IMR-90 (cell line): Measurements from ENCODE around the gene ZDHHC8. TPM values are rescaled to one million over a fixed set of nuclear protein-coding genes. Genes with fewer than 3 reads are reported as not detected.

ENCODE experiments used
- ATAC-seq: fragments of 200-7000 bp; cut with Tn5 transposase; 2 replicates; pipeline ENCODE4 v1.9.1; 2020; ENCODE audit warnings: low read depth, mild to moderate bottlenecking, moderate library complexity
- BruUV-seq: library from RNA; stranded (reverse); fragments of 400-500 nt; replicated peaks from 2 replicates; lab custom pipeline; 2021; lab: Mats Ljungman, UMichigan
- CTCF ChIA-PET: fragments of 300-600 bp; formaldehyde crosslinking; extraction: SDS; loops from one replicate; lab custom pipeline; 2021; ENCODE audit warnings: antibody characterized with exemption; lab: Yijun Ruan, JAX
- POLR2A ChIA-PET: fragments of 300-600 bp; sonication (Branson Sonifier 250); formaldehyde crosslinking; loops from one replicate; lab custom pipeline; 2022; ENCODE audit warnings: antibody characterized with exemption; ENCODE audit not compliant: unreplicated experiment; lab: Charles Lee
- DNase-seq: peaks from one replicate; pipeline ENCODE4 v3.0.0; 2013
- H2AFZ ChIP-seq: replicated peaks from 2 replicates; pipeline ENCODE3; 2013; ENCODE audit warnings: low read length, mild to moderate bottlenecking; ENCODE audit not compliant: poor library complexity
- H2AK5ac ChIP-seq: 2 replicates; pipeline ENCODE4 v1.6.1; 2013; ENCODE audit warnings: low read depth, low read length, inconsistent platforms
- H2AK9ac ChIP-seq: replicated peaks from 2 replicates; pipeline ENCODE3; 2013; ENCODE audit warnings: mild to moderate bottlenecking, low read depth, low read length, moderate library complexity; ENCODE audit not compliant: poor library complexity
- H2BK120ac ChIP-seq: 2 replicates; pipeline ENCODE4 v1.6.1; 2013; ENCODE audit warnings: low read depth, low read length, inconsistent platforms
- H2BK15ac ChIP-seq: 3 replicates; pipeline ENCODE4 v1.6.1; 2013; ENCODE audit warnings: low read depth, low read length, inconsistent platforms
- H2BK20ac ChIP-seq: 2 replicates; pipeline ENCODE4 v1.6.1; 2013; ENCODE audit warnings: low read depth, mild to moderate bottlenecking, inconsistent platforms, low read length, moderate library complexity
- H2BK5ac ChIP-seq: 2 replicates; pipeline ENCODE4 v1.6.1; 2013; ENCODE audit warnings: mild to moderate bottlenecking, low read depth, low read length, inconsistent platforms; ENCODE audit not compliant: poor library complexity, severe bottlenecking
- H3K14ac ChIP-seq: replicated peaks from 2 replicates; pipeline ENCODE4 v1.6.1; 2013; ENCODE audit warnings: low read depth, low read length, inconsistent platforms
- H3K18ac ChIP-seq: 2 replicates; pipeline ENCODE4 v1.6.1; 2013; ENCODE audit warnings: low read depth, low read length, control low read depth
- H3K23ac ChIP-seq: 2 replicates; pipeline ENCODE4 v1.6.1; 2013; ENCODE audit warnings: low read depth, low read length, inconsistent platforms
- H3K27ac ChIP-seq: 2 replicates; pipeline ENCODE4 v1.5.1; 2013; ENCODE audit warnings: mild to moderate bottlenecking, control low read depth, low read length; ENCODE audit not compliant: insufficient read depth
- H3K27me3 ChIP-seq: 2 replicates; pipeline ENCODE4 v1.6.1; 2013; ENCODE audit warnings: low read length; ENCODE audit not compliant: control insufficient read depth, insufficient read depth
- H3K36me3 ChIP-seq: 2 replicates; pipeline ENCODE4 v1.6.1; 2013; ENCODE audit warnings: low read length, mixed read lengths; ENCODE audit not compliant: control insufficient read depth, insufficient read depth
- H3K4ac ChIP-seq: 2 replicates; pipeline ENCODE4 v1.6.1; 2013; ENCODE audit warnings: low read depth, low read length, inconsistent platforms
- H3K4me1 ChIP-seq: 2 replicates; pipeline ENCODE4 v1.6.1; 2013; ENCODE audit warnings: low read length, mixed read lengths; ENCODE audit not compliant: control insufficient read depth, insufficient read depth
- H3K4me2 ChIP-seq: 2 replicates; pipeline ENCODE4 v1.6.1; 2013; ENCODE audit warnings: low read depth, mild to moderate bottlenecking, control low read depth, low read length, moderate library complexity
- H3K4me3 ChIP-seq: 2 replicates; pipeline ENCODE4 v1.5.1; 2013; ENCODE audit warnings: low read depth, mild to moderate bottlenecking, control low read depth, low read length, moderate library complexity; ENCODE audit not compliant: insufficient read depth
- H3K56ac ChIP-seq: 2 replicates; pipeline ENCODE4 v1.6.1; 2013; ENCODE audit warnings: low read length, inconsistent platforms; ENCODE audit not compliant: insufficient read depth; ENCODE audit errors: extremely low read depth
- H3K79me1 ChIP-seq, 2 experiments: 2 replicates each; pipeline ENCODE4 v1.6.1; 2013; ENCODE audit warnings: low read length in 2 of 2, inconsistent platforms in 1 of 2, low read depth in 1 of 2
- H3K9ac ChIP-seq: 2 replicates; pipeline ENCODE4 v1.6.1; 2013; ENCODE audit warnings: low read depth, low read length, control low read depth
- H3K9me1 ChIP-seq: 2 replicates; pipeline ENCODE4 v1.6.1; 2013; ENCODE audit warnings: low read length, inconsistent platforms; ENCODE audit not compliant: insufficient read depth
- H3K9me3 ChIP-seq: 2 replicates; pipeline ENCODE4 v1.6.1; 2013; ENCODE audit warnings: low read length; ENCODE audit not compliant: control insufficient read depth, insufficient read depth
- H4K20me1 ChIP-seq: 2 replicates; pipeline ENCODE4 v1.6.1; 2013; ENCODE audit warnings: low read length, inconsistent platforms; ENCODE audit not compliant: insufficient read depth
- H4K5ac ChIP-seq: 2 replicates; pipeline ENCODE4 v1.6.1; 2013; ENCODE audit warnings: mild to moderate bottlenecking, low read depth, low read length, control low read depth
- H4K8ac ChIP-seq, 2 experiments: 2 replicates each; pipeline ENCODE4 v1.6.1; 2013; ENCODE audit warnings: low read depth in 2 of 2, low read length in 2 of 2, control low read depth in 1 of 2, inconsistent platforms in 1 of 2
- H4K91ac ChIP-seq: 2 replicates; pipeline ENCODE4 v1.6.1; 2013; ENCODE audit warnings: low read depth, low read length, inconsistent platforms; ENCODE audit not compliant: insufficient read depth
- BHLHE40 ChIP-seq: fragments of 150-350 bp; IDR thresholded peaks from 2 replicates; pipeline ENCODE4 v1.6.1; 2016; ENCODE audit warnings: mild to moderate bottlenecking, low read depth, low read length
- CEBPB ChIP-seq: IDR thresholded peaks from 2 replicates; pipeline ENCODE4 v1.6.1; 2012; ENCODE audit warnings: low read depth, low read length, improper control_type of control experiment
- CTCF ChIP-seq: conservative IDR thresholded peaks from 2 replicates; pipeline ENCODE4 v1.5.1; 2012; ENCODE audit warnings: mild to moderate bottlenecking, low read depth, low read length, improper control_type of control experiment
- ELK1 ChIP-seq: fragments of 150-350 bp; IDR thresholded peaks from 2 replicates; pipeline ENCODE4 v1.6.1; 2016; ENCODE audit warnings: low read depth, mild to moderate bottlenecking, low read length, moderate library complexity, borderline replicate concordance
- FOS ChIP-seq: fragments of 150-350 bp; IDR thresholded peaks from 2 replicates; pipeline ENCODE4 v1.6.1; 2016; ENCODE audit warnings: low read depth, low read length
- MAFK ChIP-seq: IDR thresholded peaks from 2 replicates; pipeline ENCODE4 v1.6.1; 2012; ENCODE audit warnings: low read depth, low read length, improper control_type of control experiment
- NFE2L2 ChIP-seq: fragments of 150-350 bp; IDR thresholded peaks from 2 replicates; pipeline ENCODE4 v1.6.1; 2016; ENCODE audit warnings: low read depth, mild to moderate bottlenecking, low read length
- POLR2A ChIP-seq: IDR thresholded peaks from 2 replicates; pipeline ENCODE4 v1.6.1; 2012; ENCODE audit warnings: mild to moderate bottlenecking, low read depth, low read length
- RAD21 ChIP-seq: IDR thresholded peaks from 2 replicates; pipeline ENCODE4 v1.6.1; 2012; ENCODE audit warnings: low read length, improper control_type of control experiment
- RCOR1 ChIP-seq: IDR thresholded peaks from 2 replicates; pipeline ENCODE4 v1.6.1; 2012; ENCODE audit warnings: mild to moderate bottlenecking, low read length, improper control_type of control experiment; ENCODE audit not compliant: insufficient replicate concordance
- RFX5 ChIP-seq: IDR thresholded peaks from 2 replicates; pipeline ENCODE4 v1.8.0; 2012; ENCODE audit warnings: low read depth, mild to moderate bottlenecking, low read length, moderate library complexity
- SMC3 ChIP-seq: fragments of 150-350 bp; IDR thresholded peaks from 2 replicates; pipeline ENCODE4 v1.6.1; 2016; ENCODE audit warnings: low read depth, mild to moderate bottlenecking, antibody characterized with exemption, low read length, moderate library complexity
- USF2 ChIP-seq: fragments of 150-350 bp; IDR thresholded peaks from 2 replicates; pipeline ENCODE4 v1.6.1; 2017; ENCODE audit warnings: mild to moderate bottlenecking, antibody characterized with exemption, low read length, low read depth
- WGBS, 2 experiments: methylation state at CpG; one replicate each; pipeline versions ENCODE4 v1.1.5 to v1.1.7; 2013; ENCODE audit warnings: missing lambda C conversion rate in 2 of 2; ENCODE audit not compliant: insufficient read length in 1 of 2; ENCODE audit errors: extremely low coverage in 2 of 2; 5-methylcytosine and 5-hydroxymethylcytosine counted together
- dilution Hi-C: fragments of 300-500 bp; cut with HindIII; formaldehyde crosslinking; loops from one replicate; pipeline ENCODE4 v1.14.3; 2018; ENCODE audit warnings: low sequenced_read_pairs; ENCODE audit not compliant: unreplicated experiment
- in situ Hi-C: fragments of 300-500 bp; cut with MboI; formaldehyde crosslinking; loops from 3 replicates; pipeline ENCODE4 v1.14.3; 2019; ENCODE audit warnings: low sequenced_read_pairs, inconsistent platforms, mixed read lengths
- intact Hi-C: fragments of 100-400 bp; cut with micrococcal nuclease; formaldehyde crosslinking; loops from 2 replicates; pipeline ENCODE4 v1.10.0; 2022
- polyA plus RNA-seq, 3 experiments: library from polyadenylated mRNA; depleted of rRNA; stranded (reverse); fragments of >200 nt; gene quantifications; 2 replicates each; pipeline ENCODE4 v1.2.3, GENCODE V29; 2012; ENCODE audit warnings: low replicate concordance in 1 of 3
- total RNA-seq: library from RNA; depleted of rRNA; stranded (reverse); fragments of >200 nt; gene quantifications from 2 replicates; pipeline ENCODE4 v1.2.3, GENCODE V29; 2012

The ZDHHC8 gene
- total and polyA plus RNA-seq, 2 of the 4 experiments (the other 2 are of a cell fraction): 2.5 to 72.6 TPM

GRCh38 chr22:20087319-20088262 lies 44.0 kb upstream of the ZDHHC8 start:
- H4K20me1 ChIP-seq: peaks cover 75% of the 10 kb centered on the region
- no peak overlapping the region for H3K4me3 ChIP-seq
- H4K5ac ChIP-seq: no peak overlapping the region
- CTCF ChIA-PET: interaction anchor here (0.6 kb wide), 1 partner anchor 76 kb away, joined by 9 read pairs; no protein-coding TSS in a partner anchor
- H3K4ac ChIP-seq: no peak overlapping the region
- H3K9me3 ChIP-seq: no peaks in the 10 kb centered on the region
- no peak overlapping the region for H2BK15ac ChIP-seq
- H2BK5ac ChIP-seq: no peak overlapping the region
- in situ Hi-C loops: no loop called here
- H3K4me2 ChIP-seq: no peak overlapping the region
- no peak overlapping the region for H3K14ac ChIP-seq
- no peak overlapping the region for H3K27ac ChIP-seq
- H3K4me1 ChIP-seq: peaks cover 17% of the 10 kb centered on the region
- DNase-seq (no peak), ATAC-seq (no peak)
- dilution Hi-C loops: no loop called here
- H3K79me1 ChIP-seq: peaks cover 24 to 89% of the 10 kb centered on the region in 2 experiments
- POLR2A ChIA-PET: no interaction called here
- TF ChIP-seq USF2: no peak
- no peak for TF ChIP-seq FOS
- no peak for TF ChIP-seq RCOR1
- no peak for TF ChIP-seq BHLHE40
- TF ChIP-seq RAD21: no peak
- TF ChIP-seq ELK1: no peak
- TF ChIP-seq CEBPB: no peak
- TF ChIP-seq SMC3: no peak
- TF ChIP-seq RFX5: no peak
- no peak for TF ChIP-seq NFE2L2
- TF ChIP-seq CTCF: no peak
- TF ChIP-seq POLR2A: no peak
- TF ChIP-seq MAFK: no peak
- H2AFZ ChIP-seq: no peak overlapping the region
- H3K9ac ChIP-seq: no peak overlapping the region
- no peak overlapping the region for H3K18ac ChIP-seq
- H3K9me1 ChIP-seq: peaks cover 22% of the 10 kb centered on the region
- no peak overlapping the region for H4K8ac ChIP-seq
- H3K56ac ChIP-seq: no peak overlapping the region
- H3K36me3 ChIP-seq: peaks cover 64% of the 10 kb centered on the region
- H4K91ac ChIP-seq: no peak overlapping the region
- no peak overlapping the region for H2BK120ac ChIP-seq
- no peak overlapping the region for H3K23ac ChIP-seq
- intact Hi-C loops: no loop called here
- no TSS peak for BruUV-seq
- H2BK20ac ChIP-seq: no peak overlapping the region
- H2AK9ac ChIP-seq: no peak overlapping the region
- H3K27me3 ChIP-seq: no peaks in the 10 kb centered on the region
- 98% methylated on average over 7 of the region's 14 CpGs; no CpG with 5 or more reads in 1 of the 2 experiments for WGBS, 2 experiments
- no peak overlapping the region for H2AK5ac ChIP-seq
